Measurements from ENCODE around the gene KLHL17.
A peak's percentile ranks its signal among the peaks of the same experiment; 100 is the strongest.
"Not testable (repeated sequence)": the region's sequence is repeated elsewhere in the genome, so short reads cannot be mapped to it uniquely, and the experiment has no call there.

Gene KLHL17

GRCh38 chr1:936348-937264 lies 23.8 kb upstream of the KLHL17 start:
- no peak for DNase-seq (ENCODE audit: low read depth, low spot score)

GRCh38 chr1:937521-937920 lies 22.9 kb upstream of the KLHL17 start:
- no peak for DNase-seq (ENCODE audit: low read depth, low spot score)

- no peak for DNase-seq (ENCODE audit: low read depth, low spot score)
Measured at GRCh38 chr1:938088-938683, 22.2 kb upstream of the KLHL17 start.

- DNase-seq (ENCODE audit: low read depth, low spot score), result peak; percentile 58
Measured at GRCh38 chr1:938711-939489, 21.5 kb upstream of the KLHL17 start.

GRCh38 chr1:939511-940106 lies 20.8 kb upstream of the KLHL17 start:
- no peak for DNase-seq (ENCODE audit: low read depth, low spot score)

- DNase-seq (ENCODE audit: low read depth, low spot score), result peak; percentile 63
Measured at GRCh38 chr1:940107-941014, 20.0 kb upstream of the KLHL17 start.

- no peak for DNase-seq (ENCODE audit: low read depth, low spot score)
Measured at GRCh38 chr1:941015-941587, 19.3 kb upstream of the KLHL17 start.

GRCh38 chr1:941588-942383 lies 18.6 kb upstream of the KLHL17 start:
- DNase-seq (ENCODE audit: low read depth, low spot score), result peak; percentile 94

- no peak for DNase-seq (ENCODE audit: low read depth, low spot score)
Measured at GRCh38 chr1:942411-942821, 18.0 kb upstream of the KLHL17 start.

GRCh38 chr1:942864-943533 lies 17.4 kb upstream of the KLHL17 start:
- DNase-seq (ENCODE audit: low read depth, low spot score), result no peak

GRCh38 chr1:943545-944340 lies 16.6 kb upstream of the KLHL17 start:
- no peak for DNase-seq (ENCODE audit: low read depth, low spot score)

- no peak for DNase-seq (ENCODE audit: low read depth, low spot score)
Measured at GRCh38 chr1:944341-945325, 15.8 kb upstream of the KLHL17 start.

GRCh38 chr1:945688-946556 lies 14.5 kb upstream of the KLHL17 start:
- DNase-seq (ENCODE audit: low read depth, low spot score), result no peak

GRCh38 chr1:946811-947210 lies 13.6 kb upstream of the KLHL17 start:
- DNase-seq (ENCODE audit: low read depth, low spot score), result not testable (repeated sequence)

GRCh38 chr1:947958-948357 lies 12.4 kb upstream of the KLHL17 start:
- no peak for DNase-seq (ENCODE audit: low read depth, low spot score)

GRCh38 chr1:950268-950667 lies 10.1 kb upstream of the KLHL17 start:
- DNase-seq (ENCODE audit: low read depth, low spot score), result no peak
